OCI-M2 (cell line): ENCODE measurements around the gene PHF2.

Experiments used
- DNase-seq: peaks from one replicate; lab custom pipeline; 2025; ENCODE audit not compliant: unreplicated experiment; lab: John Stamatoyannopoulos, UW

PHF2 gene

DNA sequence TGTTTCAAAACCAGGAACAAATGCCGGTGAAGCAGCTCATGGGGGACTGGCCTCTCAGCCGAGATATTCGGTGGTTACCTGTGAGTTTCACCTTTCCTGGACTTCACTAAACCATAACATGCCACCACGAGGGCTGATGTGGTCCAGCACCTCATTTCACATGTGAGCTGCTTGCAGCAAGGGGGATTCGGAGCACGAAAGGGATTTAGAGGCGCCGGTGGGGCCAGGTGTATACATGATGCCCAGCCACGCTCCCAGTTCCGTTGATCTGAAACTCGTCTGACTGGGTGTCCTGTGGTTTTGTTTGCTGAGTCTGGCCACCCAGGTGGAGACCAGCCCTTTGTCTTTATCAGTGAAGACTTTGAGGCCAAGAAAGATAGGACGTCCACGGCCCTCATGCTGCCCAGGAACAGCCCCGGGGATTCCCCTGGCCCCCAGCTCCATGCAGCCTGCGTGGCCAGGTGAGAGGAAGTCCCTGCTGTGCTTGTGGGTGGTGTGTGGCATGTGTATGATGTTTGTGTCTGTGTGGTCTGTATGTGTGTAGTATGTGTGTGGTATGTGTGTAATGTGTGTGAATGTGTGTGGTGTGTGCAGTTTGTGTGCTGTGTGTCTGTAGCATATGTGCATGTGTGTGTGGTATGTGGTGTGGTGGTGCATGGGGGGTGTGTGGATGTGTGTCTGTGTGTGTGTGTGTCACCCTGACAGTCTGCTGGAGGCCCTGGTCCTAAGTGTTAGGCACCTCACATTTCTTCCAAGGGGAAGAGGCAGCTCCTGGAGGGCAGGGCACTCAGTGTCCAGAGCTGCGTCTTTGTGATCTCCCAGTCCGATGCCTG, 23.4 kb downstream of the PHF2 start:
- DNase-seq, result no peak

DNA sequence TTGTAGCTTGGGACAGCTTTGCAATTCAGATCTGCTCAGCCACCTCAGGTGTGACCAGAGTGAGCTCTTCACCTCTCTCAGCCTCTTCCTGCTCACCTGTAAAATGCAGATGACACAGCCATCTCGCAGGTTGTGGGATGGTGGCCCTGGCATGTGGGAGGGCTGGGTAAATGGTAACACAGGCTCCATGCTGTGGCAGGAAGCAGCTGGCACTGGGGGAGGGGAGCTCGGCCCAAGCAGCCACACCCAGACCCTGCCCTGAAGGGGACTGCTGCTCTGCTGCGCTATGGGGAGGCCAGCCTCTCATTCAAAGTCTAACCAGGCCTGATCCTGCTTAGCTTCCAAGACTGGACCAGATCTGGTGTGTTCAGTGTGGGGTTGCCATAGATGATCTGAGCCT, 24.1 kb downstream of the PHF2 start:
- no peak for DNase-seq

DNA sequence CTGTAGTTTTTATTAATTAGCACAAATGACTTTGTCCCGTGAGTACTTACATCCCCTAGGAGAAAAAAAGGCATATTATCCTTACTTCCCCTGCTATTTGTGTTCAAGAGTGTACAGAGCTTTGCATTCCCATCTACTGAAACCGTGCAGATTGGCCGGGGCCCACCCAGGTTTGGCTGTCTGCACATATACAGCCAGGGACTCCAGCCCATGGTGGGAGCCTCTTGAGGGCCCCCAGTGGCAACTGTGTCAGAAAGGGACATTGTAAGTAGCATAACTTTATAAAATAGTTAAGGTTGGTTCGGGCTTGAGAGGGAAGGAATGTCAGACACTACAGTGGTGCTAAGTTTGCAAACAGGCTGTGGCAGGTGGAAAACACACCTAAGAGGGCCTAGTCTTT, 24.7 kb downstream of the PHF2 start:
- no peak for DNase-seq

DNA sequence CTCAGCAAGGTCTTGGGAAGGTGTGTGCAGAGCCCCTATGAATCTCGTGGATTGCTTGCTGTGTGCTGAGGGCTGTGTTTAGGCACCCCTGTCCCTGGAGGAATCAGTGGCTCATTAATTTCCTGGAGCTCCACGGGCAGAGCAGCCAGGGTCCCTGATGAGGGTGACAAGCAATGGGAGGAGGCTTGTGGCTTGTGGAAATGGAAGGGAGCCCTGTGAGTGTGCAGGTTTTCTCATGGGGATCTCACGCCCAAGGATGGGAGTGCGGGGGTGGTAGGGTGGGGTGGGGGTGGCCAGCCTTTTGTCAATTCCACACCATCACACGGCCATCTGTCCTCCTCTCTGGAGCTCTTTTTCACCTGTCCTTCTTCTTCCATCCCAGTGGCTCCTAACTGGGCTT, 25.3 kb downstream of the PHF2 start:
- no peak for DNase-seq

DNA sequence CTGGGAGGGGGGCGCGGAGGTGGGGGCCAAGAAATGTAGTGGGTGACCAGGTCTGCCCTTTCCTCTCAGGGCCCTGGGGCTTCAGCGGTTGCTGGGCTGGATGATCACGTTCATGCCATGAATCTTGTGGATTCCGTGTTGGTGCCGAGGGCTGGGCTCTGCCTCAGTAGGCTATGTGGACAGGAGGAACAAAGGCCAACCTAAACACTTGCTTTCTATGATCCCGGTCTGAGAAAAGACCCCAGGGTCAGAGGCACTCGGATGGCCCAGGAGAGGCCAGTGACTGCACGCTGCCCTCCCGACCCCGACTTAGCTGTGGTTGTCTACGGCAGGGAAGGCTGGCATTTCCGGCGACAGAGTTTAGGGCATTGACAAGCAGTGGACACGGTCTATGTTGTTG, 26.6 kb downstream of the PHF2 start:
- no peak for DNase-seq

DNA sequence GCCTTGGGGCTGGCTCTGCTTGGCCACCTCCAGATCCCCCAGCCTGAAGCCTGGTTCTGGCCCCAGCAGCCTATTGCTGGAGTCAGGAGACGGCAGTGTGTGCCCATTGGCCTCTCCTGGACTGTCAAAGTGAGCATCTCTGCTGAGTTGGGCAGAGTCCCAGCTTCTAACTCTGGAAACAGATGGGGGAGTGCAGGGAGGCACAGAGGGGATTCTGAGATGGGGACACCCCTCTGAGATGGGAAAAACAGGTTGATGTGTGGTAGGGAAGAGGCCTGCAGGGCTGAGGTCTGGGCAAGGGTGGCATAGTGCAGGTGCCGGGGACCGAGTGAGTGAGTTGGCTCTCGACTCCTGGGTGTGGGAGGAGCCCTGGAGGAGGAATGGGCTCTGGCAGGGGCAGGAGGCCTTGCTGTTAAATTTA, 27.5 kb downstream of the PHF2 start:
- DNase-seq, result no peak

DNA sequence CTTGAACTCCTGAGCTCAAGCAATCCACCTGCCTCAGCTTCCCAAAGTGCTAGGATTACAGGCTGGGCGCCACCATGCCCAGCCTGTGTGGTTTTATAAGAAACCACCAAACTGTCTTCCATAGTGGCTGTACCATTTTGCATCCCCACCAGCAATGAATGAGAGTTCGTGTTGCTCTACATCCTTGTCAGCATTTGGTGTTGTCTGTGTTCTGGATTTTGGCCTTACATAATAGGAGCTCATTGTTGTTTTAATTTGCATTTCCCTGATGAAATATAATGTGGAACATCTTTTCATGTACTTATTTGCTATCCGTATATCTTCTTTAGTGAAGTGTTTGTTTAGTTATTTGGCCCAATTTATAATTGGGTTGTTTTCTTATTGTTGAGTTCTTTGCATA, 29.8 kb downstream of the PHF2 start:
- no peak for DNase-seq

DNA sequence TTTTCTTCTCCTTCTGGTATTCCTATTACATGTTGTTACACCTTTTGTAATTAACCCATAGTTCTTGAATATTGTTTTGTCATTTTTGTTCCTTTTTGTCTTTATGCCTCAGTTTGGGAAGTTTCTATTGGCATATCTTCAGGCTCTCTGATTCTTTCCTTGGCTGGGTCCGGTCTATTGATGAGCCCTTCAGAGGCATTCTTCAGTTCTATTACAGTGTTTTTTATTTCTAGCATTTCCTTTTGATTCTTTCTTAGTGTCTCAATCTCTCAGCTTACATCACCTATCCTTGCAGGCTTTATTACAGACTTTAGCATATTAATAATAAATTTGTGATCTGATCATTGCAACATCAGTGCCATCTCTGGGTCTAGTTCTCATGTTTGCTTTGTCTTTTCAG, 33.8 kb downstream of the PHF2 start:
- no peak for DNase-seq

DNA sequence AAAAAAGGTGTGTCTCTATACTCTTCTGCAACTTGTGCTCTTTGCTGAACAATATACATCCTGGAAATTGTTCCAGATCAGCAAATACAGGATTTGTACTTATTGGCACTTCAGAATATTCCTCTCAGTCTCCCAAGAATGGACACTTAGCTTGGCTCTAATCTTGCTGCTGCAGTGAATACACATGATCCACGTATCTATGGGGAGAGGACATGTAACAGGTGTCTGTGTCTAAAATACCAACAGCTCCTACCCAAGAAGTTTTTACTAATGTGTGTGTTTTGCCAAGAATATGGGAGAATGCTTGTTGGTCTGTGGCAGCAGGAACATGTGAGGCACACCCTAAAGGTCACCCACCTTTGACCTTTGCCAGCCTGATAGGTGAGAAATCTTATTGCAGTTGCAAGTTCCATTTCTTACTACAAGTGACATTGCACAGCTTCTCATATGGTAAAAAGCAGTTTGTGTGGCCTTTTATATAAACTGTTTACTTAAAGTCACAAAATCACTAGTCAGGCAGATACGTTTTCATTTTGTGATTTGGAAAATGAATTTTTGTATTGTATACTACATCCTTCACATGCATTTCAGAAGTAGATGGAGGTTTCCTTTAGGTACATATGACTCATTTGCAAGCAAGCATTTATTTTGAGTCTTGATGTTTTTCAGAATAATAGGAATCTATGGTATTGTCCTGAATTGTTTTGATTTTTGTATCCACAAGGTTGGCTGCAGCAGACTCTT, 35.8 kb downstream of the PHF2 start:
- DNase-seq, result no peak

DNA sequence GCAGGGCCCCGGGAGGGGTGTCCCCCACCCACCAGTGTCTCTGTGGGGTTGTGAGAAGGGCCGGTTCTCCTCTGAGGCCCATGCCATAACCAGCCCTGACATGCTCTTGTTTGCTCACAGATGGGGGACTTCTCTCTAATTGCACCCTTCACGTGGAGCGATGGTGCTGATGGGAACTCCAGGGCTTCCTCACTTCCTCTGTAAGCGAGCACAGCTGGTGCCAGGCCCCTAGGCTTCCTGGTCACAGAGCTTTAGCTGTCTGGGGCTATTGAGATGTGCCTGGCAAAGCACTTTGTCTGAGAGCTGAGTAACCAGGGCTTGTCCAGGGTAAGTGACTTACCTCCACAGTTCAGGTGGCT, 36.4 kb downstream of the PHF2 start:
- DNase-seq, result no peak

DNA sequence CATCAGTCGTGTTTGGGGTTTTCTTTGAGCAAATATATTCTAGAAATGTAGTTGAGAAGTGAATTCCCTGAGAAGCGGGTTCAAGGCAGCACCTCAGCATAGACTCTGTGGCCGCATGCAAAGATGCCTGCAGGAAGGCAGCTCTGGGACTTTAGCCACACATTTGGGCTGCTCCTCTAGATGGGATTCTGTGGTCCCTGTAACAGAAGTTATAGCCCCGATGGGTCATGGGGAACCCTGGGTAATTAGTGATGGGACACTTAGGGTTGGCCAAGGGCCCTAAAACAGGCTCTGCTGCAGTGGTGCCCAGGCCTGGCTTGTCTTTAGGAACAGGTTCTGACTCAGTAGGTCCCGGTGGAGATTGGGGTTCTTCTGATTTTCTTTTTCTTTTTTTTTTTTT, 36.8 kb downstream of the PHF2 start:
- DNase-seq, result no peak

DNA sequence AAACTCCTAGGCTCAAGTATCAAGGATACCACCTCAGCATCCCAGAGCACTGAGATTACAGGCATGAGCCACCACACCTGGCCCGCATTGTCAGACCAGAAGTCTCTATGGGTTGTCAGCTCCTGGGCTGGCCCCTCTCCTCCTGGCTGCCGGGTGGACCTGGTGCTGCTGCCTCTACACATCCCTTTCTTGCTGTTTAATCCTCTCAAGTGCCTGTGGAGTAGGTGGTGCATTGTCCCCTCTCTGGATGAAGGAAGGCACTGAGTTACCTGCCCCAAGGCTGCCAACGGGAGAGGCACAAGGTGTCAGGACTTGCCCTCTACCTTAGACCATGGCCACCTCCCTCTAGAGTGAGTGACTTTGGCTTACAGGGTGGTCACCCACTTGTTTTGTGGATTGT, 37.4 kb downstream of the PHF2 start:
- no peak for DNase-seq

DNA sequence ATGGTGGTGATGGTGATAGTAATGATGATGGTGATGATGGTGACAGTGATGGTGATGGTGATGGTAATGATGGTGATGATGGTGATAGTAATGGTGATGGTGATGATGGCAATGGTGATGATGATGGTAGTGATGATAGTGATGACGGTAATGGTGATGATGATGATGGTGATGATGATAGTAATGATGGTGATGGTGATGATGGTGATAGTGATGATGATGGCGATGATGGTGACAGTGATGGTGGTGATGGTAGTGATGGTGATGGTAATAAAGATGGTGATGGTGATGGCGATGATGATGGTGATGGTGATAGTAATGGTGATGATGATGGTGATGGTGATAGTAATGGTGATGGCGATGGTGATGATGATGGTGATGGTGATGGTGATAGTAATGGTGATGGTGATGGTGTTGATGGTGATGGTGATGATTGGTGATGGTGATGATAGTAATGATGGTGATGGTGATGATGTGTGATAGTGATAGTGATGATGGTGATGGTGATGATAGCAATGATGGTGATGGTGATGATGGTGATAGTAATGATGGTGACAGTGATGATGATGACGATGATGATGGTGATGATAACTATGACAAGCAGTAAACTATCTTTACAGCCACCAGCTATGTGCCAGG, 38.6 kb downstream of the PHF2 start:
- no peak for DNase-seq

DNA sequence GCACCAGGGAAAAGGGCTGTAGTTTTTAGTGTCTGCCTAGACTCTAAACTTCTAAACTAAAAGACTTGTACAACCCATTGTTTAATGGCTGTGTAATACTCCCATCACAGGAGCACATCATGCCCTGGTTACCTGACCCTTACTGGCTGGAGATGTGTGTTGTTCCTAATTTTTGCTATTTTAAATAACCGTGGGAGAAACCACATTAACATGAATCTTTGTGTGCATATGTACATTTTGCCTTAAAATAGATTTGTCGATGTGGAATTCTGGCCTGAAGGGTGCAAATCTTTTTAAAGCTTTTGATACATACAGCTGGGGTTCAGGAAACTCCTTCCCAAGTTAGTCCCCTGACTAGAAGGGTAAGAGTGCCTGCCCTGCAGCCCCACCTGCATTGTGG, 39.7 kb downstream of the PHF2 start:
- no peak for DNase-seq

DNA sequence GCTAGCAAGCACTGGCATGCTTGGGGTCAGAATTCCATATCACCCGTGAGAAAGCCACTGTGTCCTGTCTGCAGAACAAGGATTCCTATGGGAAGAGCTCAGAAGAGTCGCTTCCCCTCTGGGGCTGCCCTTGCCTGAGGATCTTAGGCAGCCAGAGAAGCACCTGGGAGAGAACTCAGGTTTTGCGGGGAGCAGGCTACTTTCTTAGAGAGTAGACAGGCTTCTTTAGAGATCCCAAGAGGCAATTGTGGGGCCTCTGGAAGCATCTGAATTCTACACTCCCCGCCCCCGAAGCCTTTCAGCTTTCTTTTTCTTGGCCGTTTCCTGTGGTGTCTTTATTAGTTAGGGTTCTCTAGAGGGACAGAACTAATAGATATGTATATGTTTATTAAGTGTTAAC, 40.9 kb downstream of the PHF2 start:
- no peak for DNase-seq

DNA sequence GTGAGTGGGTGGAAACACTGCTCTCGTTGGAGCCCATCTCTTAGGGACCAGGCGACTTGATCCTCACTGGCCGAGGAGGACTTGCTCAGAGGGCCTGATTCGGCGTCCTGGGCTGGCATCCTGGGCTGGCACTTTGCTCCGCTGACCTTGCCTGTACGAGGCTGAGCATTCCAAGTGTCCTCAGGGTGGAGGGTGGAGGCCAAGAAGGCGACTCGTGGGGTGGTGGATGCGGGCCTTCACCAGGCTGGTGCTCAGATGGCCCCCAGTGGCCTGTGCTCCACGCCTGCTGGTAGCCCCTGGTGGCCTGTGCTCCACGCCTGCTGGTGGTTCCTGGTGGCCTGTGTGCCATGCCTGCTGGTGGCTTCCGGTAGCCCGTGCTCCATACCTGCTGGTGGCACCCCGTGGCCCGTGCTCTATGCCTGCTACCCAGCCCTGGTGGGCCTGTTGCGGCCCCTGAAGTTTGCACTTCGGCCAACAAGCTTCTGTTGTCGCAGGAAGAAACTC, 42.9 kb downstream of the PHF2 start:
- DNase-seq, result no peak

DNA sequence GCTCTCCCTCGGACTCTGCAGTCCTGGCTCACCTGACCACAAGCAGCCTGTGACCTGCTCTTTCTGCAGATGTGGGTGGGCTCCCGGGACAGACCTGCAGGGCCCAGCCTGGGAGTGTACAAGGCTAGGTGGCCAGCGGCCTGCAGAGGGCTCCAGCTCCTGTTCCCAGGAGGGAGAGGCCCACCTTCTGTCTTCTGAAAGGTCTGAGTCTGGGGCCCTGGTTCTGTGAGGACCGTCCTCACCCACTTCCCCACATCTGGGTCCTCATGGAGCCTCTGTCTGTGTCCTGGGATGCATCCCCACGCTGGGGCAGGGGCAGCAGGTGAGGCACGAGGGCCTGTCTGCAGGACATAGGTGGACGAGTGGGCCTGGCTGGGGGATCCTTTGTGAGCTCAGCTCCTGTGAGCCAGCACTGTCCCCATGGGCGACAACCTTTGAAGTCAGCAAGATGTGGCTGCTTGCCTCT, 43.7 kb downstream of the PHF2 start:
- no peak for DNase-seq

DNA sequence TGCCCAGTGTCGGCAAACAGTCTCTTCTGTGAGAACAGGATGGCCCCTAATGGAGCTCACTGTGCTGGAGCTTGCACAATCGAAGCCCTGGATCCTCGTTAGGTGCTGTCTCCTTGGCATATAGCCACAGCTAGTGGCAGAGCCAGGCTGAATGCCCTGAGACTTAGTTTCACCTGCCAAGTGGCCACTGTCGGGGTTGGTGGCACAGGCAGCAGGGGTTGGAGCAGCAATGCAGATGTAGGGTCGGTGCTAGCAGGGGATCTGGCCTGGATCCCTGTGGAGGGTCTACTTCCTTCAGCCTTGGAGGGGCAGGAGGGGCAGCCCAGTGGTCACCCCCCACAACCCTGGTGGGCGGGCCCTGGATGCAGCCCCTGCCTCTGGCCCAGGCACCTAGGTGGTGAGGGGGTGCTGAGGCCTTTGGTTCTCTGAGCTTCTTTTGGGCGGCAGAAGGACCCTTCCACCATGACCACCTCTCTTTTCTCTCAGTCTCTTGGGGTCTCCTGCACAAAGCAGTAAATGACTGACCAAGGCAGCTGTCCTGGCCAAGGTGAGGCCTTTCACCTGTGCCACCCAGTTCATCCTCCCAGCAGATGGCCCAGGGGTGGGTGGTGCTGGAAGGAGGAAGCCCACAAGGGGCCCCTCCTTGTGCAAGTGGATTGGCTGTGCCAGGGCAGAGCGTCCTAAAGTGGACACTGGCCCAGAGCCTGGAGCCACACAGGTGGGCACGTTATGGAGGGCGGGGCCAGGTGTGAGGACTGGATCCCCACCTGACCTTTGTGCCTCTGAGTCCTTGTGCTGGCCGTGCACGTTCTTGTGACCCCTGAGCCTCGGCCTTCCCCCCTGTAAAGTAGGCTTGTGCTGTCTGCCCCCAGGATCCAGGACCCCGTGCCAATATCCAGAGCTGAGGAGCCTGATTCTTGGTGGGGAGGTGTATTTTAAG, 44.8 kb downstream of the PHF2 start:
- DNase-seq, result no peak

DNA sequence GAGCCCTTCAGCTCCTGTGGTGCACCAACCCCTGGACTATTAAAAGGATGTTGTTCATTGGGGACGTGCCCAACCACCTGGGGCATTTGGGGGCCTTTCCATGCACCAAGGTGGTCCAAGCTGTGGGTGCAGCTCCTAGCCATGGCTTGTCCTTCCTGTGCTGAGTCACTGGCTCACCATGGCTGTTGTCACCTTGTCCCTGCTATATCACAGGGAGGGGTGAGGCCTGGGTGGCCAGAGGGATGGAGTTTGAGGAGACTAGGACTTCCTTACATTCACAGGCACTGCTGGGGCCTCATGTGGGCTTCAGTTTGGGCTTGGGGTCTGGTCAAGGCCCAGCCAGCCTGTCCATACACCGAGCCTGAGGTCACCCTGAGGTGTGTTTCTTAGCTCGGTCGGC, 45.5 kb downstream of the PHF2 start:
- DNase-seq, result no peak

DNA sequence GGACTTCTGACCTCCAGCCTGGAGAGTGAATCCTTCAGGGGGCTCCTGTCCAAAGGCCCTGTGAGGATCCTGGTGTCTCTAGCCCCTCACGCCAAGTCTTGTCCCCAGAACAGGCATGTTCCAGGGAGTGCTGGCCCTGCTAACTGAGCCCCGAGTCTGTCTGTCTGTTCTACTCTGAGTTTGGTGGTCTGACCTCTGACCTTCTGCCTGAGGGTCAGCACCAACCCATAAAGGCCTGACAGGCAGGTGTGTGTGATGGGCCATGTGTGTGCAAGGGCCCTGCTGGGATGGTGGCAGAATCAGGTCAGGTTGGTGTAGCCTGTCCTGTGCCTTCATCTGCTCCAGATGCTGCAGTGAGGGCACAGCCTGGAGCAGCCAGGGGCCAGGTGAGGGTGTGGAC, 46.3 kb downstream of the PHF2 start:
- no peak for DNase-seq

DNA sequence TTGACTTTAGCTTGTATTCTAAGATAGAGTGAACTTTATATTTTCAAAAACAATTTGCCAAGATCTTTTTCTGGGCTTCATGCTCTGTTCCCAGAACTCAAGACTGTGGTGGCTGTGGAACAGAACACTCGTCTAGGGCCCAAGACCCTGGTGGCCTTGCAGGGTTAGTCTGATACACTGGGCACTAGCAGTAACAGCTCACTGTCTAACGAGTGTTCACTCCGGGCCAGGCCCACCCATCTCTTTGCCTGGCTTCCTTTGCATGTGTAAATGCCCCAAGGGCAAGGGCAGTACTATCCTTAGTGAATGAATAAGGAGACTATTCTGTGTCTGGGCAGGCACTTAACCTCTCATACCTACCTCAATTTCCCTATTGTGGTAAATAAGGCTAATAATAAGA, 47.4 kb downstream of the PHF2 start:
- DNase-seq, result no peak
